Endothelial cell of umbilical vein (primary cell): ENCODE results near the gene TCEAL1. TPM values are rescaled to one million over a fixed set of nuclear protein-coding genes. Genes with fewer than 3 reads are reported as not detected.

Experiments
- BruUV-seq: library from RNA; stranded (reverse); fragments of 400-500 nt; replicated peaks from 2 replicates; lab custom pipeline; 2021; lab: Mats Ljungman, UMichigan
- CTCF ChIA-PET: fragments of 300-600, 350-600 bp; sonication (Branson Sonifier 250); formaldehyde crosslinking; loops from one replicate; lab custom pipeline; 2021; ENCODE audit warnings: antibody characterized with exemption, inconsistent platforms; lab: Charles Lee
- POLR2A ChIA-PET: fragments of 300-600, 350-600 bp; sonication (Branson Sonifier 250); formaldehyde crosslinking; loops from one replicate; lab custom pipeline; 2021; ENCODE audit warnings: antibody characterized with exemption, inconsistent platforms; lab: Charles Lee
- DNase-seq: peaks from one replicate; pipeline ENCODE4 v3.0.0-alpha.2; 2011; ENCODE audit warnings: low read depth, low spot score
- FAIRE-seq: peaks from 2 replicates; lab custom pipeline; 2011; peaks lifted over from hg19 to GRCh38; lab: Jason Lieb, UNC
- H2AFZ ChIP-seq: 2 replicates; pipeline ENCODE4 v1.6.0; 2012; ENCODE audit warnings: low read depth, low read length, control low read depth, inconsistent platforms
- H3K27ac ChIP-seq: 2 replicates; pipeline ENCODE4 v1.5.1; 2011; ENCODE audit warnings: low read depth, mild to moderate bottlenecking, control low read depth, low read length, moderate library complexity; ENCODE audit not compliant: insufficient read depth
- H3K27me3 ChIP-seq, 2 experiments: 2 replicates each; pipeline versions ENCODE4 v1.6.0 to v1.6.1; 2011; ENCODE audit warnings: low read length in 2 of 2, mixed read lengths in 1 of 2; ENCODE audit not compliant: control insufficient read depth in 2 of 2, insufficient read depth in 2 of 2
- H3K36me3 ChIP-seq, 2 experiments: 2 replicates in 1 of 2; 3 replicates in 1 of 2; pipeline ENCODE4 v1.5.1; 2011; ENCODE audit warnings: low read length in 2 of 2, mild to moderate bottlenecking in 1 of 2, moderate library complexity in 1 of 2; ENCODE audit not compliant: control insufficient read depth in 2 of 2, insufficient read depth in 2 of 2; ENCODE audit errors: extremely low read depth in 1 of 2
- H3K4me1 ChIP-seq: 3 replicates; pipeline ENCODE4 v1.5.1; 2011; ENCODE audit warnings: mild to moderate bottlenecking, low read length; ENCODE audit not compliant: control insufficient read depth, insufficient read depth; ENCODE audit errors: extremely low read depth
- H3K4me2 ChIP-seq: 2 replicates; pipeline ENCODE4 v1.6.1; 2011; ENCODE audit warnings: low read length, control low read depth, mixed read lengths; ENCODE audit not compliant: insufficient read depth
- H3K4me3 ChIP-seq, 3 experiments: fragments of 200-600 bp in 1 of 3; sonication (generic), shearing (Covaris generic) in 1 of 3; replicated peaks in 1 of 3; 2 replicates each; pipeline ENCODE4 v1.5.1; 2011 to 2016; ENCODE audit warnings: control low read depth in 3 of 3, low read length in 3 of 3, mild to moderate bottlenecking in 2 of 3, inconsistent platforms in 1 of 3, low read depth in 1 of 3, moderate library complexity in 1 of 3; ENCODE audit not compliant: insufficient read depth in 1 of 3
- H3K79me2 ChIP-seq: 2 replicates; pipeline ENCODE4 v1.6.0; 2012; ENCODE audit warnings: low read length, inconsistent platforms; ENCODE audit not compliant: control insufficient read depth, insufficient read depth
- H3K9ac ChIP-seq: replicated peaks from 2 replicates; pipeline ENCODE3; 2011; ENCODE audit warnings: low read length, control low read depth; ENCODE audit not compliant: insufficient read depth; ENCODE audit errors: extremely low read depth
- H3K9me1 ChIP-seq: replicated peaks from 3 replicates; pipeline ENCODE4 v1.6.0; 2011; ENCODE audit warnings: mild to moderate bottlenecking, low read length; ENCODE audit not compliant: control insufficient read depth, insufficient read depth; ENCODE audit errors: extremely low read depth
- H3K9me3 ChIP-seq: replicated peaks from 2 replicates; pipeline ENCODE4 v1.5.1; 2012; ENCODE audit warnings: low read length, inconsistent platforms; ENCODE audit not compliant: control insufficient read depth, insufficient read depth
- H4K20me1 ChIP-seq: replicated peaks from 2 replicates; pipeline ENCODE3; 2011; ENCODE audit warnings: mild to moderate bottlenecking, low read length; ENCODE audit not compliant: control insufficient read depth, insufficient read depth; ENCODE audit errors: extremely low read depth
- CTCF ChIP-seq, 2 donors: IDR thresholded peaks; 1 replicate in 1 of 2; 2 replicates in 1 of 2; pipeline ENCODE4 v1.5.1; 2011; ENCODE audit warnings: low read length in 2 of 2, mild to moderate bottlenecking in 2 of 2, moderate library complexity in 2 of 2, control low read depth in 1 of 2, inconsistent platforms in 1 of 2, low read depth in 1 of 2; ENCODE audit not compliant: insufficient read depth in 1 of 2; ENCODE audit errors: extremely low read depth in 1 of 2
- EZH2 ChIP-seq: IDR thresholded peaks from 2 replicates; pipeline ENCODE4 v1.6.1; 2012; ENCODE audit warnings: borderline replicate concordance, low read depth, mild to moderate bottlenecking, moderate library complexity, low read length, inconsistent platforms; ENCODE audit not compliant: severe bottlenecking
- FOS ChIP-seq: IDR thresholded peaks from 2 replicates; pipeline ENCODE4 v1.6.1; 2011; ENCODE audit warnings: mild to moderate bottlenecking, low read length, moderate library complexity, borderline replicate concordance; ENCODE audit not compliant: insufficient read depth
- GATA2 ChIP-seq: IDR thresholded peaks from 2 replicates; pipeline ENCODE4 v1.7.0; 2011; ENCODE audit warnings: low read depth, mild to moderate bottlenecking, moderate library complexity, mixed read lengths, low read length; ENCODE audit not compliant: insufficient read length, insufficient read depth
- JUN ChIP-seq: IDR thresholded peaks from 2 replicates; pipeline ENCODE4 v1.6.1; 2011; ENCODE audit warnings: borderline replicate concordance, low read depth; ENCODE audit not compliant: insufficient read length, insufficient read depth
- MAX ChIP-seq: IDR thresholded peaks from 2 replicates; pipeline ENCODE4 v1.6.1; 2011; ENCODE audit not compliant: insufficient read depth, insufficient read length
- MYC ChIP-seq: IDR thresholded peaks from one replicate; pipeline ENCODE4 v1.6.1; 2011; ENCODE audit warnings: mild to moderate bottlenecking, low read depth, low read length
- POLR2A ChIP-seq: IDR thresholded peaks from 2 replicates; pipeline ENCODE4 v1.6.1; 2012; ENCODE audit warnings: low read depth, mild to moderate bottlenecking, control low read depth, low read length
- POLR2AphosphoS5 ChIP-seq: IDR thresholded peaks from 2 replicates; pipeline ENCODE4 v1.6.1; 2012; ENCODE audit warnings: low read depth, mild to moderate bottlenecking, control low read depth, low read length, moderate library complexity; ENCODE audit not compliant: insufficient read depth
- dilution Hi-C: fragments of 300-500 bp; cut with MboI; formaldehyde crosslinking; loops from one replicate; pipeline ENCODE4 v1.15.0; 2019; ENCODE audit warnings: low sequenced_read_pairs; ENCODE audit not compliant: extremely low pct_ligation_motif_present
- intact Hi-C: fragments of 100-400 bp; cut with micrococcal nuclease; formaldehyde crosslinking; loops from one replicate; pipeline ENCODE4 v1.10.0; 2022
- polyA plus RNA-seq, 4 experiments: library from polyadenylated mRNA; depleted of rRNA in 3 of 4; stranded (reverse) in 3 of 4; unstranded in 1 of 4; fragments of >200 nt; gene quantifications; 2 replicates each; pipeline versions ENCODE4 v1.2.1 to v1.2.3, GENCODE V29; 2011 to 2012; ENCODE audit warnings: missing spikeins in 1 of 4
- total RNA-seq: library from RNA; stranded (reverse); gene quantifications from 2 replicates; pipeline ENCODE4 v1.2.3, GENCODE V29; 2021

Gene TCEAL1
- total and polyA plus RNA-seq, 2 donors (not counting 3 experiments of a cell fraction or from before 2014, with no cell fraction given): 18.5 to 18.6 TPM

- Histone ChIP-seq H3K9ac (no peak overlapping the region), H3K4me1 (no peaks in the 10 kb centered on the region), H3K4me2 (no peak overlapping the region), H2AFZ (no peak overlapping the region), H3K4me3 (no peak overlapping the region), H3K27me3 (no peaks in the 10 kb centered on the region), H3K79me2 (no peaks in the 10 kb centered on the region), H3K9me3 (no peaks in the 10 kb centered on the region), H3K27ac (no peak overlapping the region), H3K9me1 (no peaks in the 10 kb centered on the region), H3K36me3 (no peaks in the 10 kb centered on the region), H4K20me1 (no peaks in the 10 kb centered on the region)
- ChIA-PET CTCF (no interaction called here), POLR2A (no interaction called here)
- TF ChIP-seq POLR2AphosphoS5: no peak
- no peak for TF ChIP-seq JUN
- no peak for TF ChIP-seq GATA2
- TF ChIP-seq POLR2A: no peak
- no peak for TF ChIP-seq FOS
- TF ChIP-seq MYC: no peak
- no peak for TF ChIP-seq EZH2
- no peak for TF ChIP-seq CTCF (IDR thresholded peaks at IDR 0.05; ENCODE audit: extremely low read depth in 1 of 2, insufficient read depth in 1 of 2, low read depth in 1 of 2, low read length in 2 of 2)
- TF ChIP-seq MAX: no peak
- FAIRE-seq (no peak), DNase-seq (no peak)
- intact Hi-C loops (loop anchor here (5.0 kb wide), 1 partner anchor 82 kb away; the partner anchor contains the start of gene TCEAL4), dilution Hi-C loops (no loop called here)
- no TSS peak for BruUV-seq
Measured at GRCh38 chrX:103669745-103670144, 41.0 kb downstream of the TCEAL1 start.
